HepG2 (cell line): Measurements from ENCODE around the gene THADA. TPM values are rescaled to one million over a fixed set of nuclear protein-coding genes. Genes with fewer than 3 reads are reported as not detected.

Experiments
- FIP1L1 ChIP-seq: fragments of 200-400 bp; formaldehyde crosslinking; IDR thresholded peaks from 2 replicates; pipeline ENCODE4 v1.6.1; 2018; ENCODE audit warnings: low read depth, mild to moderate bottlenecking, low read length, moderate library complexity, borderline replicate concordance; ENCODE audit not compliant: insufficient read depth
- FOXK1 ChIP-seq: sonication (generic); formaldehyde crosslinking; IDR thresholded peaks from 2 replicates; pipeline ENCODE4 v1.4.0; 2020; ENCODE audit warnings: low read depth, missing genetic modification reagents, borderline replicate concordance
- HES4 ChIP-seq: sonication (generic); formaldehyde crosslinking; IDR thresholded peaks from 2 replicates; pipeline ENCODE4 v1.9.0; 2021; ENCODE audit warnings: mild to moderate bottlenecking, missing genetic modification reagents, borderline replicate concordance
- KLF11 ChIP-seq: IDR thresholded peaks from 2 replicates; pipeline ENCODE4 v1.6.1; 2016; ENCODE audit warnings: missing compliant biosample characterization
- MIER3 ChIP-seq: IDR thresholded peaks from 2 replicates; pipeline ENCODE4 v1.6.1; 2016; ENCODE audit warnings: missing compliant biosample characterization, borderline replicate concordance
- NCOA5 ChIP-seq: sonication (generic); formaldehyde crosslinking; IDR thresholded peaks from 2 replicates; pipeline ENCODE4 v1.4.0; 2020; ENCODE audit warnings: missing genetic modification reagents
- NFATC3 ChIP-seq: sonication (generic); formaldehyde crosslinking; IDR thresholded peaks from 2 replicates; pipeline ENCODE4 v1.5.1; 2020; ENCODE audit warnings: mild to moderate bottlenecking, missing genetic modification reagents
- NFYB ChIP-seq: sonication (generic); formaldehyde crosslinking; IDR thresholded peaks from 2 replicates; pipeline ENCODE4 v1.4.0; 2020; ENCODE audit warnings: missing genetic modification reagents
- POLR2G ChIP-seq: fragments of 200-400 bp; formaldehyde crosslinking; IDR thresholded peaks from 2 replicates; pipeline ENCODE4 v1.6.1; 2018; ENCODE audit warnings: mild to moderate bottlenecking, low read depth, low read length, moderate library complexity
- RCOR2 ChIP-seq: IDR thresholded peaks from 2 replicates; pipeline ENCODE4 v1.6.1; 2016; ENCODE audit warnings: missing biosample characterization, missing genetic modification reagents
- SIX4 ChIP-seq: sonication (generic); formaldehyde crosslinking; IDR thresholded peaks from 2 replicates; pipeline ENCODE4 v1.4.0; 2020; ENCODE audit warnings: missing genetic modification reagents
- ZBTB25 ChIP-seq: IDR thresholded peaks from 2 replicates; pipeline ENCODE4 v1.6.1; 2018; ENCODE audit warnings: missing genetic modification reagents
- ZBTB37 ChIP-seq: sonication (generic); formaldehyde crosslinking; IDR thresholded peaks from 2 replicates; pipeline ENCODE4 v1.4.0; 2020; ENCODE audit warnings: mild to moderate bottlenecking, missing genetic modification reagents
- ZBTB38 ChIP-seq: sonication (generic); formaldehyde crosslinking; IDR thresholded peaks from 2 replicates; pipeline ENCODE4 v1.5.1; 2020; ENCODE audit warnings: mild to moderate bottlenecking, missing genetic modification reagents
- ZBTB39 ChIP-seq: sonication (generic); formaldehyde crosslinking; IDR thresholded peaks from 2 replicates; pipeline ENCODE4 v1.5.0; 2020; ENCODE audit warnings: missing genetic modification reagents
- ZFP41 ChIP-seq: sonication (generic); formaldehyde crosslinking; IDR thresholded peaks from 2 replicates; pipeline ENCODE4 v1.4.0; 2020; ENCODE audit warnings: mild to moderate bottlenecking, missing genetic modification reagents, borderline replicate concordance
- ZMYM4 ChIP-seq: sonication (generic); formaldehyde crosslinking; IDR thresholded peaks from 2 replicates; pipeline ENCODE4 v1.8.1; 2023; ENCODE audit warnings: mild to moderate bottlenecking, missing genetic modification reagents
- ZNF230 ChIP-seq: sonication (generic); formaldehyde crosslinking; IDR thresholded peaks from 2 replicates; pipeline ENCODE4 v1.4.0; 2020; ENCODE audit warnings: mild to moderate bottlenecking, missing genetic modification reagents
- ZNF232 ChIP-seq: sonication (generic); formaldehyde crosslinking; IDR thresholded peaks from 2 replicates; pipeline ENCODE4 v1.4.0; 2020; ENCODE audit warnings: missing genetic modification reagents, borderline replicate concordance
- ZNF274 ChIP-seq: sonication (generic); formaldehyde crosslinking; IDR thresholded peaks from 2 replicates; pipeline ENCODE4 v1.5.1; 2020; ENCODE audit warnings: mild to moderate bottlenecking, missing genetic modification reagents
- ZNF296 ChIP-seq: sonication (generic); formaldehyde crosslinking; conservative IDR thresholded peaks from 2 replicates; pipeline ENCODE4 v1.5.0; 2020; ENCODE audit warnings: mild to moderate bottlenecking, missing genetic modification reagents
- ZNF460 ChIP-seq: sonication (generic); formaldehyde crosslinking; IDR thresholded peaks from 2 replicates; pipeline ENCODE4 v1.5.1; 2020; ENCODE audit warnings: missing genetic modification reagents, mild to moderate bottlenecking, borderline replicate concordance
- ZNF563 ChIP-seq: sonication (generic); formaldehyde crosslinking; IDR thresholded peaks from 2 replicates; pipeline ENCODE4 v1.8.0; 2022; ENCODE audit warnings: mild to moderate bottlenecking, moderate library complexity, missing genetic modification reagents
- ZNF629 ChIP-seq: sonication (generic); formaldehyde crosslinking; conservative IDR thresholded peaks from 2 replicates; pipeline ENCODE4 v1.5.0; 2020; ENCODE audit warnings: missing genetic modification reagents
- ZNF782 ChIP-seq: sonication (generic); formaldehyde crosslinking; IDR thresholded peaks from 2 replicates; pipeline ENCODE4 v1.4.0; 2020; ENCODE audit warnings: missing genetic modification reagents, mild to moderate bottlenecking, borderline replicate concordance
- polyA plus RNA-seq, 8 experiments: library from polyadenylated mRNA; depleted of rRNA in 3 of 8; stranded (reverse) in 7 of 8; unstranded in 1 of 8; fragments of >200 nt; fragmentation: Illumina TruSeq in 4 of 8; extraction: Trizol in 4 of 8; gene quantifications; 2 replicates each; pipeline versions ENCODE4 v1.2.1 to v1.2.3, GENCODE V29; 2011 to 2016; ENCODE audit warnings: low read depth in 4 of 8, missing spikeins in 1 of 8, mixed read lengths in 1 of 8; ENCODE audit not compliant: insufficient read depth in 1 of 8
- total RNA-seq, 5 experiments: library from RNA; depleted of rRNA; stranded (reverse); fragments of >200 nt; fragmentation: Illumina TruSeq; extraction: Trizol; gene quantifications; 2 replicates each; pipeline ENCODE4 v1.2.3, GENCODE V29; 2016; ENCODE audit warnings: low read depth in 1 of 5

The THADA gene
- total and polyA plus RNA-seq, 2 of the 13 experiments (the other 11 are each of a cell fraction or from before 2014, with no cell fraction given) = 12.7 to 21.7 TPM

- TF ChIP-seq ZBTB39 (peak; percentile 88), ZNF230 (CRISPR knock-in tag) (peak; percentile 90; the same call in 1 of the 2 replicates), MIER3 (CRISPR knock-in tag) (peak; percentile 95; the same call in 1 of the 2 replicates), ZNF782 (peak; percentile 94), ZNF460 (CRISPR knock-in tag) (no peak; the same call in 1 of the 2 replicates), NCOA5 (CRISPR knock-in tag) (no peak), ZFP41 (CRISPR knock-in tag) (peak; percentile 88; the same call in 1 of the 2 replicates), ZNF274 (CRISPR knock-in tag) (peak; percentile 85), FIP1L1 (no peak), NFATC3 (CRISPR knock-in tag) (no peak), ZNF232 (CRISPR knock-in tag) (peak; percentile 97), FOXK1 (CRISPR knock-in tag) (peak; percentile 98), HES4 (CRISPR knock-in tag) (peak; percentile 95; the same call in 1 of the 2 replicates), ZBTB38 (peak; percentile 93; the same call in 1 of the 2 replicates), ZBTB37 (CRISPR knock-in tag) (peak; percentile 58; the same call in 1 of the 2 replicates), ZNF563 (CRISPR knock-in tag) (peak; percentile 73; the same call in 1 of the 2 replicates), POLR2G (no peak), ZMYM4 (CRISPR knock-in tag) (peak; percentile 73), SIX4 (CRISPR knock-in tag) (0 out of 2 replicates have a peak, but pooled peaks have one; percentile 38), ZBTB25 (CRISPR knock-in tag) (peak; percentile 50; the same call in 1 of the 2 replicates), NFYB (0 out of 2 replicates have a peak, but pooled peaks have one; percentile 42), KLF11 (CRISPR knock-in tag) (peak; percentile 90; the same call in 1 of the 2 replicates), ZNF629 (CRISPR knock-in tag) (peak; percentile 59), RCOR2 (CRISPR knock-in tag) (0 out of 2 replicates have a peak, but pooled peaks have one; percentile 54), ZNF296 (CRISPR knock-in tag) (peak; percentile 85; the same call in 1 of the 2 replicates)
Observed at GRCh38 chr2:43210467-43211303, 385.2 kb downstream of the THADA start (continued).
